HG03520 (cell line): ENCODE data around the gene EXOC6B.

Source experiments
- ATAC-seq: cut with Tn5 transposase; IDR thresholded peaks from one replicate; pipeline ENCODE4 v1.9.1; 2021; ENCODE audit warnings: mild to moderate bottlenecking, moderate library complexity; ENCODE audit not compliant: unreplicated experiment

Gene EXOC6B

DNA sequence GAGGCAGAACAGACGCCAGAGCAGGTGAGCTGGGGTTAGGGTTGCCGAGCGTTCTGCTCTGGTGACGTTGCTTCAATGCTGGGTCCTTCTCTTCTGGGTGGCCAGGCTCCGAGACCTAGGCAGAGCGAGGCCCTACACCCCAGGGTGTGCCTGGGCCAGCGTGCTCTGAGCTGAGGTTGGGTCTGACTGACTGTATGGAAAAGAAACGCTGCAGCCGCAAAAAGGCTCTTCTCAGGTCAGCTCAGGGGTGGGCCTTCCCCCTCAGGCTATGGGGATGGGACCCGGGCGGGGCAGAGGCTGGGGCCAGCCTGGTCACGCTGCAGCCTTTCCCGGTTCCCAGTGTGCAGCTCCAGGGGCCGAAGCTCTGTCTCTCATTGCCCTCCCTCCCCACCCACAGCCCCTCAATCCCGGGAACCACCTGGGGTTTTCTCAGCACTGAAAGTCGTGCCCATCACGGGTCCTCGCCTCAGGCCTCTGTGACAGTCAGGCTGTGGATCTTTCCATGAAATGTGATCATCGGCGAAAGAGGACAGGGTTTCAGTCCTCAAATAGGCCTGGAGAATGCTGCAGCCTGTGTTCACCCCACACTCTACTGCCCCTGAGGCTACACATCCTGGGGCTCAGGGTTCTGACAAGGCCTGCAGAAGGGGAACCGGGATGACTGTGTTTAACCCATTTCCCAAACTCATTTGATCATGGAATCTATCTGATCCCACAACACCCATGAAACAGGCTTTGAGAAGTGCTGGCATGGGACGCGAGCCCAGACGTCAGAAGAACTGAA, 697.6 kb downstream of the EXOC6B start:
- no peak for ATAC-seq

DNA sequence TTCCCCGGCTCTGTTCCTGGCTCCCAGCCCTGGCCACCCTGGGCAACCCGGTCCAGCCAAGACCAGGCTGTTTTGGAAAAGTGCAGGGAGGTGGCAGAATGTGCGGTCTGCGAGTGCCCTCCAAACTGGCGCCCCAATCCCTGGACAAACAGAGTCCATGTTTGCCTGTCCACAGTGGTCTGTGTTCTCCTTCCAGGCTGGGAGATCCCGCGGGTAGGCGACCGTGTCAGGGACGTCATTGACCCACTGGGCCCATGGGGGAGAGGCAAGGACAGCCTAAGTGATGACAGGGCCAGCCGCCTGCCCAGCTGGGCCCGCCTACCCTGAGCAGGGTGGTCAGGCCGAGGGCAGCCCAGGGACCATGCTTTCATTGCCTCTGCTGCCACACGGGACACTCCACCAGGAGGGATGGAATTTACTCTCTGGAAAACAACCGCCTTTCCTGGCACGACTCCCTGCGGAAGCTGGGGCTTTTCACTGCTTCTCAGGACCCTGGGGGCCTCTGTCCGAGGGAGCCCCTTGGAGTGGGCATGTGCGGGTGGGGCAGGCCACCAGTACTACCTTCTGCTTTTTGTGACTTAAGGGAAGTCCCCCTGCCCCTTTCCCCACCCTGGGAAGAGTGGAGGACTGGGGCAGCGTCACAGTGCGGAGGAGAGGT, 698.3 kb downstream of the EXOC6B start:
- ATAC-seq = no peak

DNA sequence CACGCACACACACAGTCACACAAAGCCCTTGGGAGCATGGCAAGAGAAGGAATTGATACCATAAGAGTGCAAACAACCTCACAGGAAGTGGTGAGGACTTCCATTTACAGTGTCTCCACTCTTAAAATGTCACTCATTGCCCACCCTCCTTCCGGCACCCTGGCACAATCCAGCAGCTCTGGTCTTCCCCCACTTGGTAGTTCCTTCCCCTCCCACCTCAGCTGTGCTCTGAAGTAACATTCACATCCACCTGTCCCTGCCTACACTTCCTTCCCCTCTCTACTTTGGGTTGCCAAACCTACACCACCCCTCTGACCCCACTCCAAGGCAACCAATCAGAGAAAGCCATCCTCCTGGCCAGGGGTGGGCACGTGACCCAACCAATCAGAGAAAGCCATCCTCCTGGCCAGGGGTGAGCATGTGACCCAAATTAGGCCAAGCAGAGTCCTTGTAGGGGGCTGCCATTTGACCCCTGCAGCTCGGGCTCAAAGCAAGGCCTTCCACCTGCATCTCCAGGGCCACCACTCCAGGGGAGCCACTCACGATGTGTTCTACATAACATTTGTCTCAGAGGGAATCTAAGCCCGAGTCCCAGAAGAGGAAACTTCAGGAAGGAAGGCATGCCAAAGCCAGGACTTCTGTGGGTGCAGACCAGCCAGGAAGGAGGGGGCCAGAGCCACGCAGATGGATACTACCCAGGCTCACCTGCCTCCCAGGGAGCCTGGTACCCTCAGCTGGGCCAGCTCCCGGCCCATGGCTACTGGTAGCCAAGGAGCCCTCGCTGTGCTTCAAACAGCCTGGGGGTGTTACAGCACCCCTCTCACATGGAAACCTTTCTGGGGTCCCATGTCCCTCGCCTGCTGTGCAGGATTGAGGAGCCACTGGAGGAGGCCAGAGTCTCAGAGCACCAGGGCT, 699.4 kb downstream of the EXOC6B start:
- no peak for ATAC-seq
